ENCODE data around the gene UBAP2L.

GRCh38 chr1:154193821-154194220 lies 26.9 kb upstream of the UBAP2L start:
- TF ChIP-seq HCFC1 (IDR thresholded peaks at IDR 0.05; ENCODE audit: low read length) (no peak), CTCF (IDR thresholded peaks at IDR 0.05 in 2 of 3, conservative IDR thresholded peaks at IDR 0.05 in 1 of 3; ENCODE audit: control insufficient read depth in 2 of 3, extremely low read depth in 1 of 3, insufficient read depth in 1 of 3, low read depth in 3 of 3, low read length in 3 of 3) (no peak), EP300 (IDR thresholded peaks at IDR 0.05; ENCODE audit: borderline replicate concordance in 1 of 2, control insufficient read depth in 1 of 2, low read depth in 2 of 2, low read length in 2 of 2) (no peak), HDGF (IDR thresholded peaks at IDR 0.05) (no peak), POLR2AphosphoS5 (IDR thresholded peaks at IDR 0.05; ENCODE audit: low read length) (no peak), USF1 (IDR thresholded peaks at IDR 0.05; ENCODE audit: borderline replicate concordance, extremely low read length, insufficient read depth, low read depth, low read length) (no peak), TCF12 (IDR thresholded peaks at IDR 0.05; ENCODE audit: low read depth, low read length) (no peak), YY1 (IDR thresholded peaks at IDR 0.05; ENCODE audit: low read depth, low read length) (no peak), TAF1 (IDR thresholded peaks at IDR 0.05; ENCODE audit: borderline replicate concordance, low read depth, low read length) (no peak), POLR2A (IDR thresholded peaks at IDR 0.05; ENCODE audit: low read depth, low read length) (no peak), E2F8 (IDR thresholded peaks at IDR 0.05; ENCODE audit: low read depth, partially characterized antibody) (no peak), NR2C2 (IDR thresholded peaks at IDR 0.05; ENCODE audit: borderline replicate concordance, control insufficient read depth, insufficient read length, low read depth) (no peak), EGR1 (IDR thresholded peaks at IDR 0.05; ENCODE audit: borderline replicate concordance in 1 of 2, low read depth in 2 of 2, low read length in 2 of 2) (no peak), NFIC (IDR thresholded peaks at IDR 0.05; ENCODE audit: low read depth, low read length) (no peak)
